PC-3 (cell line): ENCODE measurements around the gene CCDC112. TPM values are rescaled to one million over a fixed set of nuclear protein-coding genes. Genes with fewer than 3 reads are reported as not detected.

Experiments
- ATAC-seq: fragments of 200-7000 bp; cut with Tn5 transposase; 2 replicates; pipeline ENCODE4 v1.9.1; 2020; ENCODE audit warnings: mild to moderate bottlenecking, moderate library complexity
- BruUV-seq: library from RNA; stranded (reverse); fragments of 400-500 nt; replicated peaks from 2 replicates; lab custom pipeline; 2021; lab: Mats Ljungman, UMichigan
- CTCF ChIA-PET: fragments of 300-600 bp; sonication (Branson Sonifier 250); formaldehyde crosslinking; loops from one replicate; lab custom pipeline; 2022; ENCODE audit warnings: antibody characterized with exemption; lab: Charles Lee
- POLR2A ChIA-PET: fragments of 300-600 bp; sonication (Branson Sonifier 250); formaldehyde crosslinking; loops from one replicate; lab custom pipeline; 2022; ENCODE audit warnings: antibody characterized with exemption; ENCODE audit not compliant: unreplicated experiment; lab: Charles Lee
- DNase-seq: peaks from one replicate; pipeline ENCODE4 v3.0.0-alpha.2; 2015
- H2AFZ ChIP-seq: fragments of 300-600 bp; sonication (generic); 2 replicates; pipeline ENCODE4 v1.6.0; 2016; ENCODE audit warnings: antibody characterized with exemption, low read length
- H3F3A ChIP-seq: fragments of 300-600 bp; sonication (generic); one replicate; pipeline ENCODE4 v1.6.0; 2017; ENCODE audit warnings: antibody characterized with exemption, low read length, control low read depth, mild to moderate bottlenecking; ENCODE audit not compliant: unreplicated experiment
- H3K27ac ChIP-seq: fragments of 300-600 bp; sonication (generic); 2 replicates; pipeline ENCODE4 v1.5.1; 2016; ENCODE audit warnings: mild to moderate bottlenecking, low read length
- H3K27me3 ChIP-seq: fragments of 300-600 bp; sonication (generic); 2 replicates; pipeline ENCODE4 v1.6.1; 2016; ENCODE audit warnings: low read length, mixed read lengths
- H3K36me3 ChIP-seq: fragments of 300-600 bp; sonication (generic); 2 replicates; pipeline ENCODE4 v1.6.1; 2016; ENCODE audit warnings: low read depth, mixed run types, low read length, mixed read lengths
- H3K4me1 ChIP-seq: fragments of 300-600 bp; sonication (generic); 2 replicates; pipeline ENCODE4 v1.5.1; 2016; ENCODE audit warnings: low read length; ENCODE audit not compliant: insufficient read depth
- H3K4me2 ChIP-seq: fragments of 300-600 bp; sonication (generic); 2 replicates; pipeline ENCODE4 v1.6.0; 2016; ENCODE audit warnings: low read length
- H3K4me3 ChIP-seq: fragments of 300-600 bp; sonication (generic); 2 replicates; pipeline ENCODE4 v1.5.1; 2016; ENCODE audit warnings: mild to moderate bottlenecking, low read length, mixed read lengths
- H3K79me2 ChIP-seq: fragments of 300-600 bp; sonication (generic); 2 replicates; pipeline ENCODE4 v1.6.1; 2017; ENCODE audit warnings: low read length, mixed read lengths
- H3K9ac ChIP-seq: fragments of 300-600 bp; sonication (generic); 2 replicates; pipeline ENCODE4 v1.6.0; 2016; ENCODE audit warnings: mild to moderate bottlenecking, low read length
- H3K9me2 ChIP-seq: fragments of 300-600 bp; sonication (generic); replicated peaks from 2 replicates; pipeline ENCODE4 v1.6.1; 2016; ENCODE audit warnings: mixed run types, low read length, mixed read lengths
- H3K9me3 ChIP-seq: fragments of 300-600 bp; sonication (generic); 2 replicates; pipeline ENCODE4 v1.6.1; 2016; ENCODE audit warnings: low read length, mixed read lengths
- H4K20me1 ChIP-seq: fragments of 300-600 bp; sonication (generic); 2 replicates; pipeline ENCODE4 v1.6.1; 2016; ENCODE audit warnings: low read length, mixed read lengths
- CTCF ChIP-seq: fragments of 300-600 bp; sonication (generic); conservative IDR thresholded peaks from 2 replicates; pipeline ENCODE4 v1.5.1; 2017; ENCODE audit warnings: antibody characterized with exemption, low read depth, mild to moderate bottlenecking, low read length
- EZH2 ChIP-seq: fragments of 300-600 bp; sonication (generic); IDR thresholded peaks from one replicate; pipeline ENCODE4 v1.6.1; 2017; ENCODE audit warnings: antibody characterized with exemption, mild to moderate bottlenecking, low read length; ENCODE audit not compliant: unreplicated experiment
- EZH2phosphoT487 ChIP-seq: fragments of 300-600 bp; sonication (generic); IDR thresholded peaks from 2 replicates; pipeline ENCODE4 v1.6.1; 2018; ENCODE audit warnings: mild to moderate bottlenecking, antibody characterized with exemption, low read length, borderline replicate concordance
- intact Hi-C: fragments of 100-400 bp; cut with micrococcal nuclease; formaldehyde crosslinking; loops from 2 replicates; pipeline ENCODE4 v1.9.0; 2023
- total RNA-seq: library from RNA; depleted of rRNA; stranded (reverse); fragments of >200 nt; gene quantifications from 2 replicates; pipeline ENCODE4 v1.2.3, GENCODE V29; 2014

The CCDC112 gene
- total RNA-seq, 1 experiment from 2014 or later: 6.9 TPM

GRCh38 chr5:115338851-115339250 lies 42.4 kb upstream of the CCDC112 start:
- Histone ChIP-seq H3K27me3 (no peaks in the 10 kb centered on the region), H3K9me2 (no peaks in the 10 kb centered on the region; the same call in 1 of the 2 replicates), H3K4me3 (no peak overlapping the region), H3K4me1 (peaks cover 7% of the 10 kb centered on the region), H4K20me1 (no peaks in the 10 kb centered on the region), H3K4me2 (no peak overlapping the region), H3K27ac (no peak overlapping the region), H3K9ac (no peak overlapping the region), H3F3A (no peaks in the 10 kb centered on the region), H3K79me2 (no peaks in the 10 kb centered on the region), H3K9me3 (no peaks in the 10 kb centered on the region), H3K36me3 (no peaks in the 10 kb centered on the region), H2AFZ (no peak overlapping the region)
- DNase-seq: no peak
- no peak for ATAC-seq
- intact Hi-C loops: no loop called here
- no peak for TF ChIP-seq CTCF
- no peak for TF ChIP-seq EZH2phosphoT487
- CTCF ChIA-PET: no interaction called here
- BruUV-seq: no TSS peak
- POLR2A ChIA-PET: no interaction called here

- H3F3A ChIP-seq: no peaks in the 10 kb centered on the region
- H3K36me3 ChIP-seq: no peaks in the 10 kb centered on the region
- ChIA-PET POLR2A (no interaction called here), CTCF (no interaction called here)
- no peaks in the 10 kb centered on the region for H3K79me2 ChIP-seq
- DNase-seq: no peak
- no peak overlapping the region for H3K27ac ChIP-seq
- H3K9me3 ChIP-seq: no peaks in the 10 kb centered on the region
- no peaks in the 10 kb centered on the region; the same call in 1 of the 2 replicates for H3K9me2 ChIP-seq
- H3K9ac ChIP-seq: no peak overlapping the region
- TF ChIP-seq EZH2phosphoT487 (no peak), EZH2 (no peak), CTCF (no peak)
- H3K4me3 ChIP-seq: no peak overlapping the region
- intact Hi-C loops: no loop called here
- no TSS peak for BruUV-seq
- no peaks in the 10 kb centered on the region for H3K27me3 ChIP-seq
- no peaks in the 10 kb centered on the region for H3K4me1 ChIP-seq
- H3K4me2 ChIP-seq: no peak overlapping the region
- no peak overlapping the region for H2AFZ ChIP-seq
- no peaks in the 10 kb centered on the region for H4K20me1 ChIP-seq
- no peak for ATAC-seq
Measured at GRCh38 chr5:115337882-115338281, 41.4 kb upstream of the CCDC112 start.

- Histone ChIP-seq H3K27me3 (no peaks in the 10 kb centered on the region), H3K4me1 (no peaks in the 10 kb centered on the region), H3K4me3 (no peak overlapping the region), H3K79me2 (no peaks in the 10 kb centered on the region), H3F3A (no peaks in the 10 kb centered on the region), H2AFZ (no peak overlapping the region), H4K20me1 (no peaks in the 10 kb centered on the region), H3K4me2 (no peak overlapping the region), H3K9me2 (no peaks in the 10 kb centered on the region; the same call in 1 of the 2 replicates), H3K9ac (no peak overlapping the region), H3K27ac (no peak overlapping the region), H3K36me3 (no peaks in the 10 kb centered on the region), H3K9me3 (no peaks in the 10 kb centered on the region)
- ChIA-PET POLR2A (no interaction called here), CTCF (no interaction called here)
- DNase-seq: no peak
- no peak for ATAC-seq
- no peak for TF ChIP-seq EZH2
- TF ChIP-seq EZH2phosphoT487: no peak
- no TSS peak for BruUV-seq
- intact Hi-C loops: no loop called here
Measured at GRCh38 chr5:115336964-115337363, 40.5 kb upstream of the CCDC112 start.
